HepG2 (cell line): Measurements from ENCODE around the gene SAA4. TPM values are rescaled to one million over a fixed set of nuclear protein-coding genes. Genes with fewer than 3 reads are reported as not detected.

Source experiments
- ATAC-seq: fragments of 200-7000 bp; cut with Tn5 transposase; 3 replicates; pipeline ENCODE4 v1.9.1; 2020; ENCODE audit warnings: mild to moderate bottlenecking, moderate library complexity
- BruUV-seq: library from RNA; stranded (reverse); fragments of 400-500 nt; replicated peaks from 2 replicates; lab custom pipeline; 2021; lab: Mats Ljungman, UMichigan
- CTCF ChIA-PET: fragments of 300-600 bp; formaldehyde crosslinking; extraction: SDS; loops from one replicate; lab custom pipeline; 2021; ENCODE audit warnings: low total read pairs, inconsistent platforms, low intra/inter-chr PET ratio; lab: Yijun Ruan, JAX
- POLR2A ChIA-PET: fragments of 350-600 bp; sonication (Branson Sonifier 250); formaldehyde crosslinking; loops from one replicate; lab custom pipeline; 2020; ENCODE audit warnings: antibody characterized with exemption, inconsistent platforms; lab: Yijun Ruan, JAX
- DNase-seq: peaks from one replicate; pipeline ENCODE4 v3.0.0-alpha.2; 2015; ENCODE audit warnings: low spot score
- FAIRE-seq: peaks from 3 replicates; lab custom pipeline; 2011; peaks lifted over from hg19 to GRCh38; lab: Jason Lieb, UNC
- H2AFZ ChIP-seq: one replicate; pipeline ENCODE4 v1.6.1; 2011; ENCODE audit warnings: low read length, inconsistent platforms
- H3K27ac ChIP-seq: fragments of 300-600 bp; 3 replicates; pipeline ENCODE4 v1.8.0; 2011; ENCODE audit warnings: mixed run types, mild to moderate bottlenecking, mixed read lengths, low read length, inconsistent platforms; ENCODE audit not compliant: insufficient read depth; ENCODE audit errors: extremely low read length
- H3K27me3 ChIP-seq, 2 experiments: fragments of 200-600 bp in 1 of 2; 2 replicates in 1 of 2; 3 replicates in 1 of 2; pipeline versions ENCODE4 v1.6.0 to v1.8.0; 2011; ENCODE audit warnings: low read length in 2 of 2, mild to moderate bottlenecking in 2 of 2, moderate library complexity in 2 of 2, inconsistent platforms in 1 of 2; ENCODE audit not compliant: insufficient read depth in 2 of 2, control insufficient read depth in 1 of 2
- H3K36me3 ChIP-seq, 2 experiments: fragments of 200-600 bp in 1 of 2; replicated peaks in 1 of 2; 2 replicates in 1 of 2; 3 replicates in 1 of 2; pipeline versions ENCODE4 v1.5.1 to v1.8.0; 2011; ENCODE audit warnings: low read length in 2 of 2, inconsistent platforms in 1 of 2; ENCODE audit not compliant: insufficient read depth in 2 of 2, control insufficient read depth in 1 of 2
- H3K4me1 ChIP-seq: 2 replicates; pipeline ENCODE4 v1.5.1; 2012; ENCODE audit warnings: low read length, inconsistent platforms; ENCODE audit not compliant: insufficient read depth
- H3K4me2 ChIP-seq: 2 replicates; pipeline ENCODE4 v1.6.0; 2011; ENCODE audit warnings: low read depth, low read length, inconsistent platforms
- H3K4me3 ChIP-seq, 3 experiments: fragments of 200-600 bp in 1 of 3; sonication (generic), shearing (Covaris generic) in 1 of 3; replicated peaks in 1 of 3; 2 replicates each; pipeline ENCODE4 v1.5.1; 2011 to 2016; ENCODE audit warnings: low read length in 3 of 3, inconsistent platforms in 2 of 3, low read depth in 2 of 3, mild to moderate bottlenecking in 2 of 3, control low read depth in 1 of 3, mixed read lengths in 1 of 3; ENCODE audit not compliant: insufficient read depth in 1 of 3
- H3K79me2 ChIP-seq: one replicate; pipeline ENCODE4 v1.6.1; 2011; ENCODE audit warnings: low read length, inconsistent platforms; ENCODE audit not compliant: insufficient read depth
- H3K9ac ChIP-seq: 2 replicates; pipeline ENCODE4 v1.6.0; 2011; ENCODE audit warnings: mild to moderate bottlenecking, low read depth, low read length, inconsistent platforms; ENCODE audit not compliant: insufficient read depth
- H3K9me3 ChIP-seq: 2 replicates; pipeline ENCODE4 v1.5.1; 2012; ENCODE audit warnings: mild to moderate bottlenecking, low read length
- H4K20me1 ChIP-seq: 2 replicates; pipeline ENCODE4 v1.6.0; 2011; ENCODE audit warnings: inconsistent platforms, mild to moderate bottlenecking, low read length, moderate library complexity; ENCODE audit not compliant: insufficient read depth
- AFF4 ChIP-seq: sonication (generic); formaldehyde crosslinking; IDR thresholded peaks from 2 replicates; pipeline ENCODE4 v1.4.0; 2020; ENCODE audit warnings: missing genetic modification reagents
- ATAD3A ChIP-seq: sonication (generic); formaldehyde crosslinking; IDR thresholded peaks from 2 replicates; pipeline ENCODE4 v1.4.0; 2020; ENCODE audit warnings: missing genetic modification reagents
- HDAC2 ChIP-seq: sonication (generic); formaldehyde crosslinking; IDR thresholded peaks from 2 replicates; pipeline ENCODE4 v1.4.0; 2020; ENCODE audit warnings: missing genetic modification reagents
- KDM1A ChIP-seq: IDR thresholded peaks from 2 replicates; pipeline ENCODE4 v1.6.1; 2016; ENCODE audit warnings: missing compliant biosample characterization
- SALL1 ChIP-seq: sonication (generic); formaldehyde crosslinking; IDR thresholded peaks from 2 replicates; pipeline ENCODE4 v1.8.0; 2022; ENCODE audit warnings: mild to moderate bottlenecking, missing genetic modification reagents
- ZNF136 ChIP-seq: sonication (generic); formaldehyde crosslinking; IDR thresholded peaks from 2 replicates; pipeline ENCODE4 v1.8.1; 2022; ENCODE audit warnings: low read depth, mild to moderate bottlenecking, moderate library complexity, missing genetic modification reagents
- ZNF205 ChIP-seq: IDR thresholded peaks from 2 replicates; pipeline ENCODE4 v1.6.1; 2018; ENCODE audit warnings: missing biosample characterization, missing genetic modification reagents
- ZNF414 ChIP-seq: sonication (generic); formaldehyde crosslinking; IDR thresholded peaks from 2 replicates; pipeline ENCODE4 v1.5.0; 2020; ENCODE audit warnings: missing genetic modification reagents
- ZNF646 ChIP-seq: sonication (generic); formaldehyde crosslinking; IDR thresholded peaks from 2 replicates; pipeline ENCODE4 v1.9.0; 2021; ENCODE audit warnings: mild to moderate bottlenecking, missing genetic modification reagents
- WGBS: methylation state at CpG from one replicate; pipeline ENCODE4 v1.1.6; 2017; ENCODE audit warnings: low lambda C conversion rate; 5-methylcytosine and 5-hydroxymethylcytosine counted together
- in situ Hi-C: cut with HindIII; loops from 2 replicates; pipeline ENCODE4 v1.10.0; 2017; ENCODE audit warnings: low pct_unique_long_range_greater_than_20kb; ENCODE audit not compliant: extremely low pct_ligation_motif_present
- intact Hi-C: fragments of 100-400 bp; cut with micrococcal nuclease; formaldehyde crosslinking; loops from one replicate; pipeline ENCODE4 v1.10.0; 2022; ENCODE audit not compliant: unreplicated experiment
- polyA plus RNA-seq, 8 experiments: library from polyadenylated mRNA; depleted of rRNA in 3 of 8; stranded (reverse) in 7 of 8; unstranded in 1 of 8; fragments of >200 nt; fragmentation: Illumina TruSeq in 4 of 8; extraction: Trizol in 4 of 8; gene quantifications; 2 replicates each; pipeline versions ENCODE4 v1.2.1 to v1.2.3, GENCODE V29; 2011 to 2016; ENCODE audit warnings: low read depth in 4 of 8, missing spikeins in 1 of 8, mixed read lengths in 1 of 8; ENCODE audit not compliant: insufficient read depth in 1 of 8
- total RNA-seq, 5 experiments: library from RNA; depleted of rRNA; stranded (reverse); fragments of >200 nt; fragmentation: Illumina TruSeq; extraction: Trizol; gene quantifications; 2 replicates each; pipeline ENCODE4 v1.2.3, GENCODE V29; 2016; ENCODE audit warnings: low read depth in 1 of 5

The SAA4 gene
- total and polyA plus RNA-seq, 2 of the 13 experiments (the other 11 are each of a cell fraction or from before 2014, with no cell fraction given): 53.4 to 253 TPM

- peak; percentile 86; the same call in 1 of the 2 replicates for TF ChIP-seq SALL1 (CRISPR knock-in tag)
- TF ChIP-seq KDM1A: peak; percentile 79
- TF ChIP-seq HDAC2: peak; percentile 92
- TF ChIP-seq ZNF205 (CRISPR knock-in tag): peak; percentile 21; the same call in 1 of the 2 replicates
- TF ChIP-seq, all 625 proteins: peak for 174
Observed at GRCh38 chr11:18223591-18224387, 12.8 kb downstream of the SAA4 start (continued).

GRCh38 chr11:18222814-18223421 lies 13.7 kb downstream of the SAA4 start:
- in situ Hi-C loops: no loop called here
- Histone ChIP-seq H3K9ac (no peak overlapping the region), H3K79me2 (no peaks in the 10 kb centered on the region), H3K27me3 (no peaks in the 10 kb centered on the region), H3K27ac (peak overlapping the region; percentile 92), H2AFZ (no peak overlapping the region), H3K4me3 (no peak overlapping the region), H3K4me2 (no peak overlapping the region; the same call in 1 of the 2 replicates), H3K4me1 (peaks cover 55% of the 10 kb centered on the region), H3K9me3 (no peaks in the 10 kb centered on the region), H4K20me1 (no peaks in the 10 kb centered on the region), H3K36me3 (no peaks in the 10 kb centered on the region)
- BruUV-seq: no TSS peak
- intact Hi-C loops: no loop called here
- DNase-seq: no peak
- ChIA-PET POLR2A (interaction anchor here (0.8 to 2.7 kb wide), 4 partner anchors 7 to 303 kb away, joined by 3 to 37 read pairs (median 4); partner anchors contain the start of gene SAA4), CTCF (no interaction called here)
- peak; percentile 63 for FAIRE-seq
- no peak for ATAC-seq
- TF ChIP-seq AFF4 (CRISPR knock-in tag): no peak
- no peak for TF ChIP-seq ATAD3A
- TF ChIP-seq ZNF136: no peak
- no peak for TF ChIP-seq ZNF414 (CRISPR knock-in tag)
- TF ChIP-seq ZNF646 (CRISPR knock-in tag): peak; percentile 88
- TF ChIP-seq, all 625 proteins: peak for 1
- WGBS: 98% methylated on average over 3 of the region's 3 CpGs
